ENCODE measurements around the gene BLOC1S5. TPM values are rescaled to one million over a fixed set of nuclear protein-coding genes. Genes with fewer than 3 reads are reported as not detected.
A peak's percentile ranks its signal among the peaks of the same experiment; 100 is the strongest.

Gene BLOC1S5
- total and polyA plus RNA-seq, 9 of the 15 experiments (the other 6 are each of a cell fraction or from before 2014, with no cell fraction given): 8.5 to 41.0 (median 27.7) TPM

DNA sequence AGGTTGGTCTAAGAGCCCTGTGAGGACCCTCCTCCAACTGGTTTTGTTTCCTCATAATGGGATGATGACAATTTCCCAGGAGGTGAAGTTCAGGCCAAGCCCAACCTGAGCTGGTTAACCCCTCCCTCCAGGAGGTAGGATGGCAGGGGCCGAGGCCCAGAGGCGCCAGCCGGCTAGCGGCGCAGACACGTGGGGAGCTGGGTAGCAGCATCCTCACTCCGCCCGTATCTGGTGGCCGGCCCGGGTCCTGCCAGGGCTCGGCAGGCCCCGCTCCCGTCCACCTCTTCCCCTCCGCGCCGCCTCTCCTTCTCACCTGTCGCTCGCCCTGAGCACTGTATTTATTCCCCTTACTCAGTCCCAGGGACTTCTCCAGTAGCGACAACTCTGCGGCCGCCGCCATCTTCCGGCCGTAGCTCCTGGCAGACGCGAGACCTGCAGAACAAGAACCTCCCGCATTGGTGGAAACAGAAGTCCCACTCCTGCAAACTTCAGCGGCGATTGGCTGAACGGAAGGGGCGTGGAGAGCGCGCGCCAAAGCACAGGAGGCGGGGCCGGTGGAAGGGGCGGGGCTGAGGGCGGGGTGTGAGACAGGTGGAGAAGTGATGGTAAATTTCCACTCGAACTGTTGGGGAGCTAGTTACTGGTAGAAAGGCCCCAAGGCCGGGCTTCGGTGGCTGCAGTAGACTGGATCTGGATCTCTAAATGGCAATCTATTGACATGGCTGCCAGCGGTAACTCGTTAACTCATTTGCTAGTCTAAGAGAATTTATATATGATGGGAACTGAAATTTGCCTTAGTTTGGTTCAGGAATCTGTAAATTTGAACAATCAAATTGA is 38.2 kb upstream of the BLOC1S5 start, which contains the start of gene EEF1E1 (continued):
- TF ChIP-seq, protein P1, sequence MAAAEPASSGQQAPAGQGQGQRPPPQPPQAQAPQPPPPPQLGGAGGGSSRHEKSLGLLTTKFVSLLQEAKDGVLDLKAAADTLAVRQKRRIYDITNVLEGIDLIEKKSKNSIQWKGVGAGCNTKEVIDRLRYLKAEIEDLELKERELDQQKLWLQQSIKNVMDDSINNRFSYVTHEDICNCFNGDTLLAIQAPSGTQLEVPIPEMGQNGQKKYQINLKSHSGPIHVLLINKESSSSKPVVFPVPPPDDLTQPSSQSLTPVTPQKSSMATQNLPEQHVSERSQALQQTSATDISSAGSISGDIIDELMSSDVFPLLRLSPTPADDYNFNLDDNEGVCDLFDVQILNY (CRISPR knock-in tag; IDR thresholded peaks at IDR 0.05): 0 out of 2 replicates have a peak, but pooled peaks have one; percentile 27
- peak; percentile 98 for TF ChIP-seq EP400 (IDR thresholded peaks at IDR 0.05)
- no peak for TF ChIP-seq PCBP1 (IDR thresholded peaks at IDR 0.05; ENCODE audit: low read depth, low read length, poor library complexity, severe bottlenecking)
- TF ChIP-seq, protein P2, sequence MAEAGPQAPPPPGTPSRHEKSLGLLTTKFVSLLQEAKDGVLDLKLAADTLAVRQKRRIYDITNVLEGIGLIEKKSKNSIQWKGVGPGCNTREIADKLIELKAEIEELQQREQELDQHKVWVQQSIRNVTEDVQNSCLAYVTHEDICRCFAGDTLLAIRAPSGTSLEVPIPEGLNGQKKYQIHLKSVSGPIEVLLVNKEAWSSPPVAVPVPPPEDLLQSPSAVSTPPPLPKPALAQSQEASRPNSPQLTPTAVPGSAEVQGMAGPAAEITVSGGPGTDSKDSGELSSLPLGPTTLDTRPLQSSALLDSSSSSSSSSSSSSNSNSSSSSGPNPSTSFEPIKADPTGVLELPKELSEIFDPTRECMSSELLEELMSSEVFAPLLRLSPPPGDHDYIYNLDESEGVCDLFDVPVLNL (CRISPR knock-in tag; IDR thresholded peaks at IDR 0.05; ENCODE audit: low read depth): 0 out of 2 replicates have a peak, but pooled peaks have one; percentile 40
- TF ChIP-seq GATAD2B (IDR thresholded peaks at IDR 0.05; ENCODE audit: borderline replicate concordance): no peak; the same call in 1 of the 2 replicates
- TF ChIP-seq, protein P3, sequence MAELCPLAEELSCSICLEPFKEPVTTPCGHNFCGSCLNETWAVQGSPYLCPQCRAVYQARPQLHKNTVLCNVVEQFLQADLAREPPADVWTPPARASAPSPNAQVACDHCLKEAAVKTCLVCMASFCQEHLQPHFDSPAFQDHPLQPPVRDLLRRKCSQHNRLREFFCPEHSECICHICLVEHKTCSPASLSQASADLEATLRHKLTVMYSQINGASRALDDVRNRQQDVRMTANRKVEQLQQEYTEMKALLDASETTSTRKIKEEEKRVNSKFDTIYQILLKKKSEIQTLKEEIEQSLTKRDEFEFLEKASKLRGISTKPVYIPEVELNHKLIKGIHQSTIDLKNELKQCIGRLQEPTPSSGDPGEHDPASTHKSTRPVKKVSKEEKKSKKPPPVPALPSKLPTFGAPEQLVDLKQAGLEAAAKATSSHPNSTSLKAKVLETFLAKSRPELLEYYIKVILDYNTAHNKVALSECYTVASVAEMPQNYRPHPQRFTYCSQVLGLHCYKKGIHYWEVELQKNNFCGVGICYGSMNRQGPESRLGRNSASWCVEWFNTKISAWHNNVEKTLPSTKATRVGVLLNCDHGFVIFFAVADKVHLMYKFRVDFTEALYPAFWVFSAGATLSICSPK (IDR thresholded peaks at IDR 0.05; ENCODE audit: borderline replicate concordance): no peak
- TF ChIP-seq ZNF134 (CRISPR knock-in tag; conservative IDR thresholded peaks at IDR 0.05): no peak
- no peak for TF ChIP-seq ZFP36 (IDR thresholded peaks at IDR 0.05; ENCODE audit: low read depth, low read length, partially characterized antibody)
- no peak for TF ChIP-seq ZNF431 (CRISPR knock-in tag; IDR thresholded peaks at IDR 0.05)
- TF ChIP-seq NR4A1 (CRISPR knock-in tag; IDR thresholded peaks at IDR 0.05): no peak
- TF ChIP-seq NR4A1 (tag; IDR thresholded peaks at IDR 0.05): no peak
- TF ChIP-seq RBBP5 (IDR thresholded peaks at IDR 0.05; ENCODE audit: borderline replicate concordance, insufficient read depth, low read length, poor library complexity, severe bottlenecking): peak; percentile 97
- no peak for TF ChIP-seq PRMT5 (CRISPR knock-in tag; IDR thresholded peaks at IDR 0.05)
- TF ChIP-seq POLR2H (tag; IDR thresholded peaks at IDR 0.05; ENCODE audit: low read depth): peak; percentile 87
- TF ChIP-seq TAF9B (IDR thresholded peaks at IDR 0.05; ENCODE audit: partially characterized antibody): peak; percentile 88
- TF ChIP-seq, protein P4, sequence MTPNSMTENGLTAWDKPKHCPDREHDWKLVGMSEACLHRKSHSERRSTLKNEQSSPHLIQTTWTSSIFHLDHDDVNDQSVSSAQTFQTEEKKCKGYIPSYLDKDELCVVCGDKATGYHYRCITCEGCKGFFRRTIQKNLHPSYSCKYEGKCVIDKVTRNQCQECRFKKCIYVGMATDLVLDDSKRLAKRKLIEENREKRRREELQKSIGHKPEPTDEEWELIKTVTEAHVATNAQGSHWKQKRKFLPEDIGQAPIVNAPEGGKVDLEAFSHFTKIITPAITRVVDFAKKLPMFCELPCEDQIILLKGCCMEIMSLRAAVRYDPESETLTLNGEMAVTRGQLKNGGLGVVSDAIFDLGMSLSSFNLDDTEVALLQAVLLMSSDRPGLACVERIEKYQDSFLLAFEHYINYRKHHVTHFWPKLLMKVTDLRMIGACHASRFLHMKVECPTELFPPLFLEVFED (CRISPR knock-in tag; conservative IDR thresholded peaks at IDR 0.05): no peak; the same call in 1 of the 2 replicates
- no peak for TF ChIP-seq KLF1 (tag; IDR thresholded peaks at IDR 0.05)
- TF ChIP-seq ATF1 (CRISPR knock-in tag; IDR thresholded peaks at IDR 0.05): no peak
- TF ChIP-seq ATF1 (tag; IDR thresholded peaks at IDR 0.05): peak; percentile 87
- TF ChIP-seq PML (IDR thresholded peaks at IDR 0.05; ENCODE audit: low read length): peak; percentile 63; the same call in 1 of the 2 replicates
- TF ChIP-seq TAF7 (tag; IDR thresholded peaks at IDR 0.05): peak; percentile 84
- peak; percentile 98 for TF ChIP-seq C11orf30 (IDR thresholded peaks at IDR 0.05; ENCODE audit: low read depth)
- TF ChIP-seq PHF20 (IDR thresholded peaks at IDR 0.05; ENCODE audit: partially characterized antibody): peak; percentile 72
- peak; percentile 24 for TF ChIP-seq TEAD4 (IDR thresholded peaks at IDR 0.05; ENCODE audit: low read length)
- TF ChIP-seq TEAD4 (CRISPR knock-in tag; IDR thresholded peaks at IDR 0.05; ENCODE audit: borderline replicate concordance): no peak
